Measurements from ENCODE around the gene TEDC2. TPM values are rescaled to one million over a fixed set of nuclear protein-coding genes. Genes with fewer than 3 reads are reported as not detected.

TEDC2 gene
- total and polyA plus RNA-seq, 9 of the 15 experiments (the other 6 are each of a cell fraction or from before 2014, with no cell fraction given), result 0.75 to 57.0 (median 17.6) TPM

- TF ChIP-seq TBL1XR1 (IDR thresholded peaks at IDR 0.05; ENCODE audit: low read length in 2 of 2), result peak in 1 of 2 experiments; percentile 27; a peak in 1 of 4 replicates
- no peak for TF ChIP-seq FOSL1 (tag; conservative IDR thresholded peaks at IDR 0.05)
- 0 out of 4 replicates have a peak, but pooled peaks of 1 of the 2 experiments have one; percentile 16 for TF ChIP-seq RCOR1 (IDR thresholded peaks at IDR 0.05; ENCODE audit: borderline replicate concordance in 1 of 2, low read depth in 2 of 2, low read length in 2 of 2)
- no peak for TF ChIP-seq ZNF347 (CRISPR knock-in tag; IDR thresholded peaks at IDR 0.05; ENCODE audit: low read depth)
- no peak for TF ChIP-seq KLF10 (CRISPR knock-in tag; IDR thresholded peaks at IDR 0.05)
- TF ChIP-seq ZSCAN32 (CRISPR knock-in tag; IDR thresholded peaks at IDR 0.05), result no peak
- TF ChIP-seq SRF (CRISPR knock-in tag; IDR thresholded peaks at IDR 0.05), result no peak
- TF ChIP-seq CBFA2T3 (IDR thresholded peaks at IDR 0.05), result 0 out of 2 replicates have a peak, but pooled peaks have one; percentile 19
- TF ChIP-seq MYC (IDR thresholded peaks at IDR 0.05; ENCODE audit: low read depth, low read length), result no peak
- TF ChIP-seq MYC (CRISPR knock-in tag; IDR thresholded peaks at IDR 0.05; ENCODE audit: borderline replicate concordance, low read depth), result no peak
- TF ChIP-seq TAL1 (IDR thresholded peaks at IDR 0.05), result no peak
- TF ChIP-seq L3MBTL2 (IDR thresholded peaks at IDR 0.05), result peak; percentile 40; the same call in 1 of the 2 replicates
- peak; percentile 43; the same call in 1 of the 2 replicates for TF ChIP-seq ARID1B (IDR thresholded peaks at IDR 0.05)
- TF ChIP-seq STAT6 (CRISPR knock-in tag; IDR thresholded peaks at IDR 0.05), result no peak
- TF ChIP-seq EWSR1 (IDR thresholded peaks at IDR 0.05; ENCODE audit: borderline replicate concordance, low read depth, partially characterized antibody), result no peak
- no peak for TF ChIP-seq E2F1 (CRISPR knock-in tag; IDR thresholded peaks at IDR 0.05)
- TF ChIP-seq PHF8 (IDR thresholded peaks at IDR 0.05; ENCODE audit: borderline replicate concordance, low read length), result no peak
- 0 out of 2 replicates have a peak, but pooled peaks have one; percentile 16 for TF ChIP-seq SMARCA4 (IDR thresholded peaks at IDR 0.05)
These were observed 34.7 kb downstream of the TEDC2 start (continued) for GRCh38 chr16:2494616-2495015.

All from K562 (cell line).